Dedifferentiated amniotic fluid mesenchymal stem cell (primary cell): ENCODE measurements around the gene CAPN10.

Source experiments
- DNase-seq: peaks from one replicate; pipeline ENCODE4 v3.0.0-alpha.2; 2016; ENCODE audit errors: extremely low spot score

The CAPN10 gene

DNA sequence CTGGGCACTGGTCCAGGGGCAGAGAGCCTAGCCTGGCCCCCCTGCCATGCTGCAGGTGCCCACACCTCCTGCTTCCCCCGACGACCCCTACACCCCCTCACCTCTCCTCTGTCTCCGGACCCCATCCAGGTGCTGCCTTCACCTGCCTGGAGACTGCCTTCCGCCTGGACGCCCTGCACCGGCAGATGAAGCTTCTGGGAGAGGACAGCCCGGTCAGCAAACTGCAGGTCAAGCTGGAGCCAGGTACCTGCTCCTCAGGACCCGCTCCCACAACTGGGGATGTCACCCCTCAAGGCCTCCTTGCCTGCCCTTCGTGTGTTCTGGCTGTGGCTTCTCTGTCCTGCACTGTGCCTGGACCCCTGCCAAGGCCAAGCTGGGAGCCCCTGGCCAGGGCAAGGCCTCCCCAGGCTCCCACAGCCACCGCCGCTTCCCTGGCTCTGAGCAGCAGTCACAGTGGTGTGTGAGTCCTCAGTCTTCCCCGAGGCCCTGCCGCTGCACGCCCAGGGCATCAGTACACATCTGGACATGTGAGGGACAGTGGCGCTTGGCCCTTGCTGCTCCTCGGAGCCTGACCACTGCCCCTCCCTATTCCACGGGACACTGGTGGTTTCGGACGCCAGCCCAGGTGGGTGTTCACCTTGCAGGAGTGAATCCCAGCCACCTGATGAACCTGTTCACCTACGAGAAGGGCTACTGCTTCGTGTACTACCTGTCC lies 12.0 kb upstream of the CAPN10 start:
- no peak for DNase-seq

DNA sequence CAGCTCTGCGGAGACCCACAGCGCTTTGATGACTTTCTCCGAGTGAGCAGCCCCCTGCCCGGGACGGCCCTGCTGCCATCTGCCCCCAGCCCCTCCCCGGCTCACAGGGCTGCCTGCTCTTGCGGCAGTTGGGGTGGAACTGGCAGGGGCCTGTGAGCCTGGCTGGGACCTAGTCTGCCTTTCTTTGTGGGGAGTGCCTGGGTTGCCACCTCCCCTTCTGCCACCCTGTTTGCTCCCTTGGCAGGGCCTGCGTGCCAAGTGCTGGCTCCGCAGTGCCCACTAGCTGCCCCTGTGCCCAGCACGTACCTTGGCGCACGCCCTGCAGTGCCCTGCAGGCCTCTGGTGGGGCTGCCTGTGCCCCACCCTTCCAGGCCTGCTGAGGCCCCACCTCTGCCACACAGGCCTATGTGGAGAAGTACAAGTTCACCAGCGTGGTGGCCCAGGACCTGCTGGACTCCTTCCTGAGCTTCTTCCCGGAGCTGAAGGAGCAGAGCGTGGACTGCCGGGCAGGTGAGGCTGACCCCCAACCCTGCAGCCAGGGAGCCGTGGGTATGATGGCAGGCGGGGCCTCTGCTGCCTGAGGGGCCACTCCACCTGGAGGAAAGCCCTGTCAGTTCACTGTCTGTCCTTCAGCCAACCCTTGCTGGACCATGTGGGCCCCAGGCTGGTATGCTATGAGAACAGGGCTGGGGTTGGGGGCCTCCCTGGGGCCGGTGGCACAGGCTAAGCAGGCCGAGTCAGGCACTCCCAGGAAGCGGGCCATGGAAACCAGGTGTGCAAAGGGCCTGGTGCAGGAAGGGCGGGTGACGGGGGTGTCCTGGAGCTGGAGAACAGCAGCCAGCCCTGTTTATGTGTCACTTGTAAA lies 11.2 kb upstream of the CAPN10 start:
- DNase-seq: no peak

DNA sequence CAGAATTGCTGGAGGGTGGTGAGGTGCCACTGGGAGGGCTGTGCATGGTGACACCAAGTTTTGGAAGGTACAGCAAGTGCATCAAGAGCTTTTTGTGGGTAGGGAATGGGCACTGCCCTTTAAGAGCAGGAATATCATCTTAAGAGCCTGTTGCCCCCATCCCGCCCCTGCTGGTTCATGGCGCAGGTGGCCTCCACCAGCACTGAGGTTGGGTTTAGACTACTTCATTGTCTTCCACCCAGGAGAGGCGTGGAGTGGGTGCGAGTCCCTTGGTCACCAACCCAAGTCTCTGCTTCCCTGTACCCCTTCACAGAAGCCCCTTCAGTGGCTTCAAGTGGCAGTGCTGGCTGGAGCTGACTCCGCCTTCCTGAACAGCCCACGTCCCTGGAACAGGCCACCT lies 10.5 kb upstream of the CAPN10 start:
- no peak for DNase-seq

DNA sequence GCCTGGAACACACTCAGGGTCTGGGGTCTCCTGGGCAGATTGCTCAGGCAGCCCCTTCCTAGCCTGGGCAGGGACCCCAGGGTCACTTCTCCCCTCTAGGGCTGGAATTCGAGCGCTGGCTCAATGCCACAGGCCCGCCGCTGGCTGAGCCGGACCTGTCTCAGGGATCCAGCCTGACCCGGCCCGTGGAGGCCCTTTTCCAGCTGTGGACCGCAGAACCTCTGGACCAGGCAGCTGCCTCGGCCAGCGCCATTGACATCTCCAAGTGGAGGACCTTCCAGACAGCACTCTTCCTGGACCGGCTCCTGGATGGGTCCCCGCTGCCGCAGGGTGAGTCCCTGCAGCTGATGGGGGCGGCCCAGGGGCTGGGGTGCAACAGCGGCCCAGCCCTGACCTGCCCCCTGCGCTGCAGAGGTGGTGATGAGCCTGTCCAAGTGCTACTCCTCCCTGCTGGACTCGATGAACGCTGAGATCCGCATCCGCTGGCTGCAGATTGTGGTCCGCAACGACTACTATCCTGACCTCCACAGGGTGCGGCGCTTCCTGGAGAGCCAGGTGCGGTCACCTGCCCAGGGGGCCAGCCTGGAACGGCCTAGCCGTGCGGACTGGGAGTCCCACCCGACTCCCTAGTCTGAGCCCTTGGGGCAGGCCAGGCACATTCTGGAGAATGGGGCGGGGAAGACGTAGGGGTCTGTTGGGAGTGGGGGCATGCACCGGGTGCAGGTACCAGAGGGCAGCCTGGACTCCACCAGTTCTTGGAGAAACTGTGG lies 9.9 kb upstream of the CAPN10 start:
- no peak for DNase-seq

DNA sequence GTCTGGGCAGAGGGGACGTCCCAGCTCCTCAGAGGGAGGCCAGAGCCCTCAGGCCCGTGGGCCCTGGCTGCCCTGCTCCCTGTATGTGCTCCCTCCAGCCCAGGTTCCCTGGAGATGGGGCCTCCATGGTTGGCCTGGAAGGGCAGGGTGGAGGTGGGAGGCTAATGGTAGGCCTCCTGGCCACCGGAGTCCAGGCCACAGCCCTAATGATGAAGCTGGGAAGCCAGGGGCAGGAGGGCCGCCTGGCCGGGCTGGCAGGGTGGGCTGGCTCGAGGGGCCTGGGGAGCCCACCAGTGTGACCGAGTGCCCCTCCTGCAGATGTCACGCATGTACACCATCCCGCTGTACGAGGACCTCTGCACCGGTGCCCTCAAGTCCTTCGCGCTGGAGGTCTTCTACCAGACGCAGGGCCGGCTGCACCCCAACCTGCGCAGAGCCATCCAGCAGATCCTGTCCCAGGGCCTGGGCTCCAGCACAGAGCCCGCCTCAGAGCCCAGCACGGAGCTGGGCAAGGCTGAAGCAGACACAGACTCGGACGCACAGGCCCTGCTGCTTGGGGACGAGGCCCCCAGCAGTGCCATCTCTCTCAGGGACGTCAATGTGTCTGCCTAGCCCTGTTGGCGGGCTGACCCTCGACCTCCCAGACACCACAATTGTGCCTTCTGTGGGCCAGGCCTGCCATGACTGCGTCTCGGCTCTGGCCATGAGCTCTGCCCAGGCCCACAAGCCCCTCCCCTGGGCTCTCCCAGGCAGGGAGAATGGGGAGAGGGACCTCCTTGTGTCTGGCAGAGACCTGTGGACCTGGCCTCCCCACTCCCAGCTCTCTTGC lies 9.0 kb upstream of the CAPN10 start:
- no peak for DNase-seq

DNA sequence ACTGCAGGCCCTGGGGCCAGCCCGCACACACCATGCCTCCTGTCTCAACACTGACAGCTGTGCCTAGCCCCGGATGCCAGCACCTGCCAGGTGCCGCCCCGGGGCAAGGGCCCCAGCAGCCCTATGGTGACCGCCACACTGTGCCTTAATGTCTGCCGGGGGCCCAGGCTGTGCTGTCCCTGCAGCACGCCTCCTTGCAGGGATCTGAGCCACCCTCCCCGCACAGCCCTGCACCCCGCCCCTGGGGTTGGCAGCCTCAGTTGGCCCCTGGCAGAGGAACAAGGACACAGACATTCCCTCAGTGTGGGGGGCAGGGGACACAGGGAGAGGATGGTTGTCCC lies 8.5 kb upstream of the CAPN10 start:
- DNase-seq: no peak

DNA sequence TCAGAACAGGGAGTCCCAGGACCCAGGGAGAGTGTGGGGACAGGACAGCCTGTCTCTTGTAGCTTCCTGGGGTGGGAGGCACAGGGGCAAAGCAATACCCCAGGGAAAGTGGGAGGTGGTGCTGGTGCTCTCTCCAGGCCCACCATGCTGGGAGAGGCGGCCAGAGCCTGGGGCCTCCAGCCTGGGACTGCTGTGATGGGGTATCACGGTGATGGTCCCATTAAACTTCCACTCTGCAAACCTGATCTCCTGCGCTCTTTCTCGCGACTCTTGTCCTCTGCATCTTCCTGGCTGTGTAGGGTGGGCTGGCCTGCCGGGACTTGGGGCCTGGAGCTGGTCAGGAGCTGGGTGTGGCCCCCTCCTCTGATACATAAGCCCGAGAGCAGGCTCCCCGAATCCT lies 8.0 kb upstream of the CAPN10 start:
- no peak for DNase-seq

DNA sequence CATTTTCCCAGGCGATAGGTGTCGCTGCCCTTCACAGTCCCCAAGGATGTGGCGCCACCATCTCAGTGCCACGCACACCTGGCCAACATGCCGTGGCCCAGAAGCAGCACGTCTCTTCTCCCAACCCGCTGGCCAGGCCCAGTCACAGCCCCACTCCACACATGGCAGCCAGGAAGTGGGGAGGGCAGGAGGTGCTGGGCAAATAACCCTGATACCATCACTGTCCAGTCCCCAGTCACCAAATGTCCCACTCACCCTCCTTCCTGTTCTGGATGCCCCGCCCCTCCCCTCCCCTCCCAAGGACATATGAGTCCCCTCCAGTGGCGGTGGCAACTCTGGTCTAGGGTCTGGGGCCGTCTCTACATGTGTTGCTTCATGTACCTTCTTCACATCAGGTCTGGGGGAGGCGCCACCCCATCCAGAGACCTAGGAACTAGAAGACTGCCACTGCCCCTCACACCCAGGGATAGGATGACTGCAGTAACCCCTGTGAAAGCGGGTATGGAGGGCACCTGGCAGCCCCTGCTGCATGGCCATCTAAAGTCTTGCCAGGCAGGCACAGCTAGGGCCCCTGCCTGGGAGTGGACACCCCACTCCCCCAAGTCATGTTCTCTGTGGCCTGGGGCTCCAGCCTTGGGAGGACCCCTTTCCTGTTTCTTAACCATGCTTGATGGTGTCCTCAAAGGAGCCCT lies 7.3 kb upstream of the CAPN10 start:
- no peak for DNase-seq

DNA sequence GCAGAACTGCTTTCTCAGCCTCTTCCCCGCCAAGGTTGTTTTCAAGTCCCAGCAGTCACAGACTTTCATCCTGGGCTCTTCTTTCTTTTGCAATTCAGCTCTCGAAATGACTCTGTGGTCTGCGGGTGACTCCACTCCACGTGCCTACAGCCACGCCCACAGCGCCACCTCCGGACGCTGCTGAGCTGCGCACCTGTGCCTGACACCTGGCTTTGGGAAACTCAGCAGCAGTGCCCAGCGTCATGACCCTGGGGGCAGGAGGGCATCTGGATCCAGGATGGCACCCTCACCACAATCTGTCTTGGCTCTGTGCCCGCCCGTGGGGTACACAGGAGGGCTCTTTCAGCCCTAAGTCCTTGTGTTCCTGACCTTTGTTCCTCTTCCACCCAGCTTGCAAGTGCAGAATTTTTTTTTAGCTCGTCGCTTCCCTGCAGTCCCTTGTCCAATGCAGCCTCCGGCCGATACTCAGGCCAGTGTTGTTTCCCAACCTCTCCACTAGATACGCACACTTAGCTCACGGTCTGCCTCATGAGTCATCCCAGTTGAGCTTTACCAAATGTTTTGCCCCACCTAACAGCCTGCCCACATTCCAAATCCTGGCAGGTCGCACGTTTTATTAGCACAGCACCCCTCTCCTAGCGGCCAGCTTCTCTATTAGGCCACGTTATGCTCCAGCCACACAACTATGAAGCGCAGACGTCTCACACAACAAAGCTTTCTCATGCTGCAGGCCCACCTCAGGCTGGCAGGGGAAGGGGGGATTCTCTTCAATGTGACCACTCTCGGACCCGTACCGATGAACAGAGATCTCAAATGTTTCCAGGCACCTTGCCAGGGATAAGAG lies 6.5 kb upstream of the CAPN10 start:
- no peak for DNase-seq

DNA sequence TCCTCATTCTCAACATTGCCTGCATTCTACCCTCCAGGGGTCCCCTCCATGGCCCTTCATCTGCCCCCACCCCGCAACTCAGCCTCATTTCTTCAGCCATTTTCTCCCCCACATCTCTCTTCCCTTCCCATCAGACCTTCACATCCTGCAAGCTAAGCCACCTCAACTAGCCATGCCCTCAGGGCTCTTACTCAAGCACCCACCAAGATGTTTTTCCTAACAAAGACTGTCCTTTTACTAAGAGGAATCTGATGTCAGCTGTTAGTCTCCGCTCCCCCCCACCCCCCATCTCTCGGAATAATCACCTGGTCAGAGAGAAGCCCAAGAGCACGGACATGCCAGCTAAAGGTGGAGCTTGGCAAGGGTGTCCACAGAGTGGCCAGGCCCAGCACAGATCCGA lies 4.7 kb upstream of the CAPN10 start:
- no peak for DNase-seq

DNA sequence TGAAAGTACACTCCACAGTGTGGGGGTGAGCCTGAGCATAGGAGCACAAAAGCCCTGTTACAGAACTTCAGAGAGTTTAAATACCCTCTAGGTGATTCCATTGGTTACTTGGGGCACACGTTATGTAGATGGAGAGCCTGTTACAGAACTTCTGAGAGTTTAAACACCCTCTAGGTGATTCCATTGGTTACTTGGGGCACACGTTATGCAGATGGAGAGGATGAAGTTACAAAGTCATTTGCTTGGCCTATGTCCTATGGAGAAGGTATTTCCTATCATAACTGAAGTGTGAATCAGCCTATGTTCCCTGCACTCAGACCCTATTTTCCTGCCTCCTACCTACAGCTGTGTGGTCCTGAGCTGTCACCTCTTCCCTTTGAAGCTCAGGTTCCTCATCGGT lies 3.8 kb upstream of the CAPN10 start:
- no peak for DNase-seq

DNA sequence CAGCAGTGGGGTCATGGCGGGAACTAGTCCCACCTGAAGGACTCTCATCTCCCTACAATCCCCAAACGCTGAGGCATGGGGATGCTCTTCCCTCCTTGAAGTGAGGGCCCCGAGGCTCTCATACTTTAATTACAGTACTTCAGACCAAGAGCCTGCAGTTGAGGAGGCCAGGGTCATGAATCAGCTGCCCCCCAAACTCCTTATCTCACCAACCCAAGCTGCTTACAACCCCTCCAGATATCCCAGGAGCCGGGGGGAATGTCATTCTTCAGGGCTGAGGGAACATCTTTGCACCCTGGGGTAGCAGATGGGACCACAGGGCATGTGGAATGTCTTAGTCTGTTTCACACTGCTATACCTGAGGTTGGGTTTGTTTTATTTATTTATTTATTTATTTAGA lies 2.8 kb upstream of the CAPN10 start:
- DNase-seq: no peak

DNA sequence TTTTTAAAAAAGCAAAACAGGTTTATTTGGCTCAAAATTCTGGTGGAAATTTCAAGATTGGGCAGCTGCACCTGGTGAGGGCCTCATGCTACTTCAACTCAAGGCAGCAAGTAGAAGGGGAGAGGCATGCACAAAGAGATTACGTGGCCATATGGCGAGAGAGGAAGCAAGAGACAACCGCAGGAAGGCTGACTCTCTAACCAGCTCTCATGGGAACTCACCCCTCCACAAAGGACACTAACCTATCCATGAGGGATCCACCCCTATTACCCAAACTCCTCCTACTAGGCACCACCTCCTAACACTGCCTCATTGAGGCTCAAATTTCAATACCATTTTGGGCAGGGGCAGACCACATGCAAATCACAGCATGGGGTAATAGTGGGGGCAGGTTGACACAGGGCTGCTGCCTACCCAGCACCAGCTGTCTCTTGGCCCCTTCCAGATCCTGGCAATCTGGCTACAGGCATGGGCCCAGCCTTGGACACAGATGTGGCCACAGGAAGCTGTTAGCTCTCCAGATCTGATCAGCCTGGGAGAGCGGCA lies 2.0 kb upstream of the CAPN10 start:
- no peak for DNase-seq

DNA sequence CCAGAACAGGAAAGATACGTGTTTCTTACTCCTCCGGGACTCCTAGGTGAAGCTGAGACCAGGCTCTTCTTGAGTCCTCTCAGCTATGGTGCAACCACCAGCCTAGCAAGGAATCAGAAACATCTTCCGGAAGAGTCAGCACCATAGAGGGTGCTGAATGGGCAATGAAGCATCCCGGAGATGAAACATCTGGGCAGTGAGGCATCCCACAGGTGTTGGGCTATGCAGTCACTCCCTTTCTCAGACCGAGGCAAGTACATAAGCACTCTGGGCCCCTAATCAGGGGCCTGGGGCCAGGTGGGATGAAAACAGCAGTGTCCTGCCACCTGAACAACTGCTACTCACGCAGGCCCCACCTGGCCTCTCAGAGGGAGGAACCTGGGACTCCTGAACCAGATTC lies 1.4 kb upstream of the CAPN10 start:
- no peak for DNase-seq

DNA sequence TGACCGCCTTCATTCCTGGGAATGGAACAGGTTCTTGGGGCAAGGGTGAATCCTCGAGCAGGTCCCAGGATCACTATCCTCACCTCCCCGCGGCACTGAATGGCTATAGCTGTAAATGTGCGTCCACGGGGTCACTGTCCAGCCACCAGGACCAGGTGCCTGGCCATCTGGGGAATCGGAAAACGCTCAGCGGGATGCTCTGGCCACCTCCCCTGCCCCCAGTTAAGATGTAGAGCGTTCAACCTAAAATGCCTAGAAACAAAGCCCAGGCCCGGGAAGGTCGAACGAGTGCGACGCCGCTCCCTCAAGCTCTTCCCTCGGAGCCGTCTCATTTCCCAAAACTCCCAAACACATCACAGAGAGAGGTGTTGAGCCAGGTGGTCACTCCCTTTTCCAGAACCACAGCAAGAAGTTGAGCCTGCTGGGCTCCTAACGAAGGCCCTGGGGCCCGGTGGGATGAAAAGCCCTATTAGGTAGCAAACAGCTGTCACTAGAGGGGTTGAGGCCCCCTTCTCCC lies 795 bp upstream of the CAPN10 start:
- DNase-seq: no peak

DNA sequence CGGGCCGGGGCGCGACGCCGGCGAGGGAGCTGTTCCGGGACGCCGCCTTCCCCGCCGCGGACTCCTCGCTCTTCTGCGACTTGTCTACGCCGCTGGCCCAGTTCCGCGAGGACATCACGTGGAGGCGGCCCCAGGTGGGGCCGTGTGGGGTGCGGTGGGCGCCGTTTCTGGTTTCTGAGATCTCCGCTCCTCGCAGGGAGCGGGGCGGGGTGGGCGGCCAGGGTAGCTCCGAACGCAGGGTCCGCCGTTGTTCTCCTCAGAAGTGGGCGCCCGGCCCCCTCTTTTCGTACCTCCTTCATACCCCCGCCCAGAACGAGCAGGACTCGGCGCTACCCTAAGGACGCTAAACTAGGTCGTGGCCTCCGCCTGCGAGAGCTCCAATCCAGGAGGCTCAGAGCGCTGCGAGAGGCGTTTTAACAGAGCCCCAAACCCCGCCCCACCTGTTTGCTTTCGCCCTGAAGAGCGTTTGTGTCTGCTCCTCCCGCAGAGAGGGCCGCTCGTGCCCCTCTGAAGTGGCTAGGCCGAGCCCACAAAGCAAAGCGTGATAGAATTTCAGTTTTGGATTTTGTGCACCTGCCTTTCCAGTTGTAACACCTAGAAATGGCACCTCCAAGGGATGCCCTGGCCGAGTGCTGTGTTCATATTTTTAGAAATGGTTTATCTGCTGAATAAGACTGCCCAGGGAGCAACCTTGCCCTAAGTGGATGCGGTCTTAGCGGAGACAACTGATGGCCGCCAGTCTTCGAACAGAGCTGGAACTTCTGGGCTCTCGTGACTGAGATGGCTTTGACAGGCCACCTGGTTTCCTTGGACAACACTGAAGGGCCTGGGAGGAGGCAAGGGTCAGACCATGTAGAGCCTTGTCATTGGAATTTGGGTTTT lies 626 bp downstream of the CAPN10 start:
- DNase-seq: no peak

DNA sequence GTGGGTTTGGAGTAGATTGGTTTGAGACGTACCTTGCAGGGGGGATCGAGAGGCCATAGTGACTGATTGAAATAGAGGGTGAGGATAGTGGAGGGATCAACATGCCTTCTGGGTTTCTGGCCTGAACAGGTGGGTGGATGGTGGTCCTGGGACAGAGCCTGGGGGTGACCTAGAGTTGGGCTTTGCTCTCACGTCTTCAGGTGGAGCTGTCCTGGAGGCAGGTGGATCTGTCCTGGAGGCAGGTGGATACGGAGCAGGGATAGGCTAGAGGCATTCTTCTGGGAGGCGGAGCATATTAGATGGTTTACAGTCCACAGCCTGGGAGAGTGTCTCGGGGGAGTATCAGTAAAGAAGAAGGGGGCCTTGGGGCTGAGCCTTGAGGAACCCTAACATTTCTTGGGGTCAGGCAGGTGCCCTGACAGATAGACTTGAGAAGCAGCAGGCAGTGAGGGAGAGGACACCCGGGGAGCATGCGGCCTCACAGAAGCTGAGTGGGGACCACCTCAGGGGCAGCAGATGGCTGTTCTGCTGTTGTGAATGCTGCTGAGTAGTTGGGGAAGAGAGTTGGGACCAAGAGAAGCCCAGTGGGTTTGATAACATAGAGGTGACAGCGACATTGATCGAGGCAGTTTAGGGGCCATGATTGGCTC lies 1.6 kb downstream of the CAPN10 start:
- DNase-seq: no peak

DNA sequence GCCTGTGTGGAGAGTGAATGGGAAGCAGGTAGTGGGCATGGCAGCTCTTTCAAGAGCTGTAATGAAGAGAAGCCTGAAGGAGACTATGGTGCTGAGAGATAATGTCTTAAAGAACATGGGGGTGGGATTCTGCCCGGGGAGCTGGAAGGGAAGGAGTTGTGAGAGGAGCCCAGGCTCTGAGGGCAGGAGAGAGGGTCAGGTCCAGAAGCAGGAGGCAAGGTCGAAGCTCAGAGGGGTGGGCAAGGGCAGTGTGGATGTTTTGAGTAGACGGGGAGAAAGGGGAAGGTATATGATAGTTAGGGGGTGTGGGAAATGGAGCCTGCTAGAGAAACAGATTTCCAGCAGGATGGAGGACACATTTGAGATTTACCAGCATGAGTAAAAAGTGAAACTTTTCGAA lies 2.1 kb downstream of the CAPN10 start:
- no peak for DNase-seq
